Ishikawa (cell line): ENCODE measurements around the gene PTPN6.

Experiments
- CEBPB ChIP-seq: IDR thresholded peaks from 2 replicates; pipeline ENCODE4 v1.6.1; 2012
- CREB1 ChIP-seq: IDR thresholded peaks from 2 replicates; pipeline ENCODE4 v1.6.1; 2012; ENCODE audit warnings: low read depth
- EGR1 ChIP-seq: IDR thresholded peaks from 2 replicates; pipeline ENCODE4 v1.6.1; 2012
- EP300 ChIP-seq: IDR thresholded peaks from 2 replicates; pipeline ENCODE4 v1.6.1; 2012; ENCODE audit warnings: borderline replicate concordance
- FOXM1 ChIP-seq: IDR thresholded peaks from 2 replicates; pipeline ENCODE4 v1.6.1; 2012; ENCODE audit warnings: low read depth, borderline replicate concordance
- MAX ChIP-seq: IDR thresholded peaks from 2 replicates; pipeline ENCODE4 v1.6.1; 2012
- NFIC ChIP-seq: IDR thresholded peaks from 2 replicates; pipeline ENCODE4 v1.6.1; 2012
- RAD21 ChIP-seq: IDR thresholded peaks from 2 replicates; pipeline ENCODE4 v1.6.1; 2012; ENCODE audit warnings: low read depth
- REST ChIP-seq: IDR thresholded peaks from 2 replicates; pipeline ENCODE4 v1.6.1; 2012; ENCODE audit warnings: low read depth, mild to moderate bottlenecking
- TAF1 ChIP-seq: IDR thresholded peaks from 2 replicates; pipeline ENCODE4 v1.6.1; 2012; ENCODE audit warnings: low read depth, mild to moderate bottlenecking
- TCF12 ChIP-seq: IDR thresholded peaks from 2 replicates; pipeline ENCODE4 v1.6.1; 2012; ENCODE audit warnings: low read depth
- TEAD4 ChIP-seq: IDR thresholded peaks from 2 replicates; pipeline ENCODE4 v1.6.1; 2012
- USF1 ChIP-seq: IDR thresholded peaks from 2 replicates; pipeline ENCODE4 v1.6.1; 2012
- YY1 ChIP-seq: IDR thresholded peaks from 2 replicates; pipeline ENCODE4 v1.6.1; 2012; ENCODE audit warnings: low read depth
- ZBTB7A ChIP-seq: IDR thresholded peaks from 2 replicates; pipeline ENCODE4 v1.6.1; 2012; ENCODE audit warnings: low read depth

Gene PTPN6

GRCh38 chr12:6928022-6928702, 23.0 kb upstream of the PTPN6 start:
- TF ChIP-seq YY1 (0 out of 2 replicates have a peak, but pooled peaks have one; percentile 6), TAF1 (peak; percentile 26; the same call in 1 of the 2 replicates), REST (no peak), FOXM1 (no peak), ZBTB7A (peak; percentile 83), NFIC (no peak), RAD21 (no peak), EGR1 (no peak), TEAD4 (no peak)

GRCh38 chr12:6928703-6929407, 22.3 kb upstream of the PTPN6 start:
- TF ChIP-seq REST (no peak), MAX (0 out of 2 replicates have a peak, but pooled peaks have one; percentile 33), USF1 (no peak), TEAD4 (no peak), EGR1 (no peak), FOXM1 (no peak), CEBPB (no peak), CREB1 (no peak), ZBTB7A (peak; percentile 29)

- TF ChIP-seq FOXM1 (no peak), EP300 (no peak), CREB1 (no peak), ZBTB7A (no peak), NFIC (no peak), YY1 (no peak), USF1 (no peak), RAD21 (no peak), TCF12 (no peak), CEBPB (no peak), MAX (no peak), TAF1 (no peak)
These were observed 21.4 kb upstream of the PTPN6 start for GRCh38 chr12:6929466-6930452.

GRCh38 chr12:6932766-6933165, 18.4 kb upstream of the PTPN6 start:
- TF ChIP-seq EP300 (no peak), USF1 (no peak), REST (no peak), TEAD4 (no peak), RAD21 (no peak), TCF12 (no peak), YY1 (no peak), NFIC (no peak), EGR1 (no peak), MAX (no peak), CEBPB (no peak)
